GM10266 (cell line): ENCODE measurements around the gene STARD5.
A peak's percentile ranks its signal among the peaks of the same experiment; 100 is the strongest.

Source experiments
- DNase-seq: peaks from one replicate; pipeline ENCODE4 v3.0.0; 2012; ENCODE audit errors: extremely low spot score
- TF ChIP-seq, protein P1 (sequence below): IDR thresholded peaks from 2 replicates; pipeline ENCODE4 v1.5.1; 2012; ENCODE audit warnings: mild to moderate bottlenecking, low read depth; ENCODE audit not compliant: control insufficient read depth, insufficient read depth; ENCODE audit errors: missing control alignments

Gene STARD5

DNA sequence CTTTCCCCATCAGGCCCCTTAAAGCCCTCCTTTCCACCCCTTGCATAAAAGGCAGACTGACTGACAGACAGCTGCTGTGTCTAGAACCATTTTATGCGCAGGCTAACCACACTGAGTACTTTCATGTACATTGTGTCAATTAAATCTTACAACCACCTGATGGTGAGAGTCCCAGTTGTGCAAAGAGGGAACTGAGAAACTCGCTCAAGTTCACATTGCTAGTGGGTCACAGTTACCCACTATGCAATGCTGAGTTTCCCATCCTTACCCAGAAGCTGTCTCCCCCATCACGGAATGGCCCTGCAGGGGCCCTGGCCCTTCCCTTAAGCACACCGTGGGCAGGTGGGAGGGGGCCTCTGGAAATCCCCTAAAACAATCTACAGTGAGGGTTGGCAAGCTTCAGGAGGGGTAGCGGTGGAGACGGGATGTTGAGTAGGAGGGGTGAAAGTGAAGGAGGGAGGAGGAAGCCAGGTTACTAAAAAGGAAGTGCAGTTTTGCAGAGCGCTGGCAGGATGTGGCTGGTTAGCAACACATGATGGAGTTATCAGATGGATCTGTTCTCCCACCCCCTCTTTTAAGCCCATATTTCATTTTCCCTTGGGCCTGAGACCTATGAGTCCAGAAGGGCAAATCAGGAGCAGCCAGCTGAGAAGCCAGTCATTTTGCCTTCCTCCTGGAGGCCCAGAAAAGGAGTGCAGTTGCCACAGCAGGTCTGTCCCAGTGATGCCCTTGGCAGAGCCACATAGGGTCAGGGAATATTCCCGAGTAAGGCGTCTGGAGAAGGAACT, 30.0 kb downstream of the STARD5 start:
- TF ChIP-seq, protein P1, sequence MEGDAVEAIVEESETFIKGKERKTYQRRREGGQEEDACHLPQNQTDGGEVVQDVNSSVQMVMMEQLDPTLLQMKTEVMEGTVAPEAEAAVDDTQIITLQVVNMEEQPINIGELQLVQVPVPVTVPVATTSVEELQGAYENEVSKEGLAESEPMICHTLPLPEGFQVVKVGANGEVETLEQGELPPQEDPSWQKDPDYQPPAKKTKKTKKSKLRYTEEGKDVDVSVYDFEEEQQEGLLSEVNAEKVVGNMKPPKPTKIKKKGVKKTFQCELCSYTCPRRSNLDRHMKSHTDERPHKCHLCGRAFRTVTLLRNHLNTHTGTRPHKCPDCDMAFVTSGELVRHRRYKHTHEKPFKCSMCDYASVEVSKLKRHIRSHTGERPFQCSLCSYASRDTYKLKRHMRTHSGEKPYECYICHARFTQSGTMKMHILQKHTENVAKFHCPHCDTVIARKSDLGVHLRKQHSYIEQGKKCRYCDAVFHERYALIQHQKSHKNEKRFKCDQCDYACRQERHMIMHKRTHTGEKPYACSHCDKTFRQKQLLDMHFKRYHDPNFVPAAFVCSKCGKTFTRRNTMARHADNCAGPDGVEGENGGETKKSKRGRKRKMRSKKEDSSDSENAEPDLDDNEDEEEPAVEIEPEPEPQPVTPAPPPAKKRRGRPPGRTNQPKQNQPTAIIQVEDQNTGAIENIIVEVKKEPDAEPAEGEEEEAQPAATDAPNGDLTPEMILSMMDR = no peak
- DNase-seq = peak; percentile 65

DNA sequence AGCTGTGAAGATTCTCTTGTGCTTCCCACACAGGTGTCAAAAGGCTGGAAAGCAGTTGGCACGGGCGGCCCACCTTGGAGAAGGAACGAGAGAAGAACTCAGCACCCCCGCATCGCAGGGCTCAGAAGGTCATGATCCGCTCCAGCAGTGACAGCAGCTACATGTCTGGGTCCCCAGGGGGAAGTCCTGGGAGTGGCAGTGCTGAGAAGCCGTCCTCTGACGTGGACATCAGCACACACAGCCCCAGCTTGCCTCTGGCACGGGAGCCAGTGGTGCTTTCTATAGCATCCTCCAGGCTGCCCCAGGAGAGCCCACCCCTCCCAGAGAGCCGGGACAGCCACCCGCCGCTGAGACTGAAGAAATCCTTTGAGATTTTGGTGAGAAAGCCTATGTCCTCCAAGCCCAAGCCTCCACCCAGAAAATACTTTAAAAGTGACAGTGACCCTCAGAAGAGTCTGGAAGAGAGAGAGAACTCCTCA, 31.4 kb downstream of the STARD5 start:
- DNase-seq = peak; percentile 64
- TF ChIP-seq, protein P1 = peak; percentile 4

DNA sequence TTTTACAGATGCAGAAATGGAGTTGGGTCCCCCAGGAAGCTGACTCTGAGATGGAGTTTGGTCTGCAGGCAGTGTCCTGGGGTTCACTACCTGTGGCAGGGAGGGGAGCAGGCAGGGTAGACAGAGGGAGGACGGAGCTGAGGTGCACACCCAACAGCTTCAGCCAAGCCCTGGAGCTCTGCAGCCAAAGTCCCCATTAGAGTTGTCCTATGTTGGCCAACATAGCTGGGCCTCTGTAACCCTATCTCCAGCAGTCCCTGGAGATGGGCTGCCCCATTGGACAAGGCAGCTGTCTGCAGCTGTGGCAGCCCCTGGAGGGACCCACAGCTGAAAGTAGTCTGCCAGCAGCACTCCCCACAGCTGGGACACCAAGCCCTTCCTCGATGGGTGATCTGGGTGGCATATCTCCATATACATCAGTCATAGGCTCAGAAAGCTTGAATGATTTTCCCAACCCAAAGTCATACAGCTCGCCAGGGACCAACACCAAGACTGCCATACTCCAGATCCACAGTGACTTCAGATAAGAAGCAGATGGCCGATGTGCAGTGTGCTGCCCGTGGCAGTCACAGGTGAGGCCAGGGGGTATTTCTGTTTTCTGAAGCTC, 31.9 kb downstream of the STARD5 start:
- no peak for DNase-seq
- TF ChIP-seq, protein P1 = no peak

DNA sequence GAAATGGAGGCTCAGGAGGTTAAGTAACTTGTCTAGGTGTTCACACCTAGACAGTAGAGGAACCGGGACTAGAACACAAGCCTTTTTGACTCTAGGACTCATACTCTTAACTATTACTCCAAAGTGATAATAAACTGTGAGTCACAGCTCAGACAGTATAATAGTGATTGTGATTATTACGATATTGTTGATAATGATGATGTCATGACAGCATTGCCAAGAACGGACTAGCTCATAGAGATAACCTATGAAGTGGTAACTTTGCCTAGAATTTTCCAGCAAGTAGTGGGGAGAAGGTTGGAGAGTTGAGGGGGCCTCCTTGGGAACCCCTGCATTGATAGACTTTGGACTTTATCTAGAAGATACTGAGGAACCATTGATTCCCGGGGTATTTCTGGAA, 34.0 kb downstream of the STARD5 start:
- TF ChIP-seq, protein P1 = no peak
- DNase-seq = no peak

DNA sequence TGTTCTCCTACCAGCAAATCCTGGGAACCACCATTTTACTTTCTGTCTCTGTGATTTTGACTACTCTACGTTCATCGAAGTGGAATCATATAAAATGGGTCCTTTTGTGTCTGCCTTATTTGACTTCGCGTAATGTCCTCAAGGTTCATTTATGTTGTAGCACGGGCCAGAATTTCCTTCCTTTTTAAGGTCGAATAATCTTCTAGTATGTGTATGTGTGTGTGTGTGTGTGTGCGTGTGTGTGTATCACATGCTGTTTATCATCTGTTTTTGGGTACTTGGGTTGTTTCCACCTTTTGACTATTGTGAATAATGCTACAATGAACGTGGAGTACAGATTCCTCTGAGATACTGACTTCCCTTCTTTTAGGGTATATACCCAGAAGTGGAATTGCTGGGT, 35.3 kb downstream of the STARD5 start:
- no peak for DNase-seq
- TF ChIP-seq, protein P1 = no peak

DNA sequence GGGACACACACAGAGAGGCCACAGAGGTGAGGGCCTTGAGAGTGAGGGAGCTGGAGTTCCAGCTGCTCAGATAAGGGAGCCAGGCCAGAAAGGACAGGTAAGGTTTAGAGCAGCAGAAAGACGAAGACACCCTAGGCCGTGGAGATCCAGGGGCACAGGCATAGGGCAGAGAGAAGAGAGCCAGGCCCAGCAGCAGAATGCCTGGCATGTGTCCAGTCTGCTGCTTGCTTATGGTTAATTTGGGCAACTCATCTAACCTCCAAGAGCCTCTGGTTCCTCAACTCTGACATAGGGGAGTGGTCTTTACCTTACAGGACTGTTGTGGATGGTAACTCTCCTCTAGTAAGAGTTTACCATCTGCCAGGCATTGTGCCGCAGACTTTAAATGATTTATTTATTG, 35.9 kb downstream of the STARD5 start:
- DNase-seq = no peak
- TF ChIP-seq, protein P1 = no peak

DNA sequence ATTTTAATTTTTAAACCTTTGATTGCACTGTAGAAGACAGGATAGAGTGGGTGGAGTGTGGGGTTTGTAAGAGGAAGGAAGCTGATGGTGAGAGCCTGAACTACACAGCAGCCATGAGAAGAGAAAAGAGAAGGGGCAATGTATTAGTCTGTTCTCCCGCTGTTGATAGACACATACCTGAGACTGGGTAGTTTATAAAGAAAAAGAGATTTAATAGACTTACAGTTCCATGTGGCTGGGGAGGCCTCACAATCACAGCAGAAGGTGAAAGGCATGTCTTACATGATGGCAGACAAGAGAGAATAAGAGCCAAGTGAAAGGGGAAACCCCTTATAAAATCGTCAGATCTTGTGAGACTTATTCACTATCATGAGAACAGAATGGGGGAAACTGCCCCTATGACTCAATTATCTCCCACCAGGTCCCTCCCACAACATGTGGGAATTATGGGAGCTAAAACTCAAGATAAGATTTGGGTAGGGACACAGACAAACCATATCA, 37.3 kb downstream of the STARD5 start:
- TF ChIP-seq, protein P1 = no peak
- DNase-seq = no peak
